Stimulated activated naive CD8-positive, alpha-beta T cell treated with anti-CD3 and anti-CD28 coated beads, Interleukin-15, Interleukin-2, amounts not matched to agents 100 U/mL and 50 U/mL, for 24 hours (primary cell): ENCODE results near the gene TCF25.
A peak's percentile ranks its signal among the peaks of the same experiment; 100 is the strongest.
"Not testable (repeated sequence)": the region's sequence is repeated elsewhere in the genome, so short reads cannot be mapped to it uniquely, and the experiment has no call there.

Experiments used
- ATAC-seq: fragments of 150-1000 bp; cut with Tn5 transposase; one replicate; pipeline ENCODE4 v1.10.0; 2021
- DNase-seq: peaks from one replicate; pipeline ENCODE4 v3.0.0; 2021

The TCF25 gene

DNA sequence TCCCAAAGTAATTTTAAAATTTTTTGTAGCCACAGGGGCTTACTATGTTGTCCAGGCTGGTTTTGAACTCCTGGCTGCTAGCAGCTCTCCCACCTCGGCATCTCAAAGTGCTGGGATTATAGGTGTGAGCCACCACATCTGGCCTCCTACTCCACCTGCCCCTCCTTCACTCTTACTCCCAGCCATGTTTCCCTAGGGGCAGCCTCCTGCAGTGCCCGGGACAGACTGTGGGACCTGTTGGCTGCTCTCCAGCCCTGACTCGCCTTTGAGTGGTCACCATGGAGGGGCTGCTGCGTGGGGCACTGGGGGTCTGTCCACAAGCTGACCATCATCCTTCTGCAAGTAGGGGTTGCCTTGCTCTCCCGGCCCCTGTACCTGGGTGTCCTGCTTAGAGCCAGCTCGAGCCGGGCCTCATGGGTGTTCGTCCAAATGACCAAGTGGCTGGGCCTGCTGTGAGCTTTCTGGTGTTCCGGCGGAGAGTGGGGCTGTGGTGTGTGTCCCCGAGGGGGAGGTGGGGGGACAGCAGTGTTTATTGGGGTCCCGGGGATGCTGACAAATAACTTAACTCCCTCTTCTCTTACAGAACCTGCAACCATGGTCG lies 28.6 kb upstream of the TCF25 start:
- no peak for DNase-seq
- no peak for ATAC-seq

GRCh38 chr16:89845417-89845816 lies 28.0 kb upstream of the TCF25 start:
- ATAC-seq: peak; percentile 51
- DNase-seq: peak; percentile 40

DNA sequence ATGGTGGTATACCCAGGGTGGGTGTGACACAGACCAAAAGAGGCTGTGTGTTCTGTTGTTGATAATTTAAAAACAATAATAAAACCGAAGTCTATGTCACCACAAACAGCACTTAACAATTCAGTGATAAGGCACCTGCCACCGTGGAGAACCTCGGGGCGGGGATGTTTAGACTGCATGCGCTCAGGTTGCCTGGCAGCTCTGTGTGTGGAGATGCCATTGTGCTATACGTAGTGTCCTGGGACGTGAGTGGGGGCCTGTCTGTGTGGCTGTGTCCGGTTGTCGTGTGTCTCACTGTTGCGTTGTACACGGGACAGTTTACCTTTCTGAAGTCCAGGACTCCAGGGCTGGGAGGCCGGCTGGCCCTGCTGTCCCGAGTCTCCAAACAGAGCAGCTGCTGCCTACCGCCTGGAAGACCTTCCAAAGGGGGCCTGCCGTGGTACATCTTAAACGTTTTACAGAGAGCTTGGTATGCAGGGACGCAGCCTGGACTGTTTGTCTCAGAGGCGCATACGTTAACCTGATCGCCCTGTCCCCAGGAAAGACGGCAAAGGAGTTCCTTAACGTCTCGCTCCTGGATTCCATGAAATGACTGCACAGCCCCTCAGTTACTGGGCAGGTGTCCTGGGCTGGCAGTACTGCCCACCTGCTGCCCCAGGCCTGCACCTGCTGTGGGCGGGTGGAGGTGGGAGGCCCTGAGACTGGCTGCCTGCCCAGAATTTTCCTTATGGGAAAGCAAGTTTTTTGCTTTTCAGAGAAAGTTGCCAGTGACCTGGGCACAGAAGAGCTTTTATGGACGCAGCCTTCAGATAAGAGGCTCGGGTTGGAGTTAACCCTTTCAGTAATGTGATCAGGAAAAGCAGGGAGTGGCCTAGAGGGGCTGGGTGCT lies 26.1 kb upstream of the TCF25 start:
- DNase-seq (no peak), ATAC-seq (no peak)

DNA sequence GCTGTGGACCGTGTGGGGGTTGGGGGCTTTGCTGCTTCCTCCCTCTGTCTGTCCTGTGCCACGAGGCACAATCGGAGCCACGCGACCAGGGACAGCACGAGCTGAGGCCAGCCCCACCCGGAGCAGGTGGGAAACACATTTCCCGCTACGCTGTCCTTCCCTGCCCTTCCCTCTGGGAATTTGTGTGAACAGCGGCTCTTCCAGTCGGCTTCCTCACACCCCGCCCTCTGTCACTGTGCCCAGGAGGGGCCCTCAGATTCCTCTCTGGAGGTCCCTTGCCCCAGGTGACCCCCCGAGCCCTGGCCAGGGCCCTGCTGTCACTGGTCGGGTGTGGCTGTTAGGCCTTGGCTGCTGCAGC lies 25.5 kb upstream of the TCF25 start:
- DNase-seq (no peak), ATAC-seq (no peak)

- DNase-seq (no peak), ATAC-seq (no peak)
Observed at GRCh38 chr16:89848974-89849373, 24.4 kb upstream of the TCF25 start.

GRCh38 chr16:89853306-89853993 lies 19.9 kb upstream of the TCF25 start:
- no peak for ATAC-seq
- no peak for DNase-seq

DNA sequence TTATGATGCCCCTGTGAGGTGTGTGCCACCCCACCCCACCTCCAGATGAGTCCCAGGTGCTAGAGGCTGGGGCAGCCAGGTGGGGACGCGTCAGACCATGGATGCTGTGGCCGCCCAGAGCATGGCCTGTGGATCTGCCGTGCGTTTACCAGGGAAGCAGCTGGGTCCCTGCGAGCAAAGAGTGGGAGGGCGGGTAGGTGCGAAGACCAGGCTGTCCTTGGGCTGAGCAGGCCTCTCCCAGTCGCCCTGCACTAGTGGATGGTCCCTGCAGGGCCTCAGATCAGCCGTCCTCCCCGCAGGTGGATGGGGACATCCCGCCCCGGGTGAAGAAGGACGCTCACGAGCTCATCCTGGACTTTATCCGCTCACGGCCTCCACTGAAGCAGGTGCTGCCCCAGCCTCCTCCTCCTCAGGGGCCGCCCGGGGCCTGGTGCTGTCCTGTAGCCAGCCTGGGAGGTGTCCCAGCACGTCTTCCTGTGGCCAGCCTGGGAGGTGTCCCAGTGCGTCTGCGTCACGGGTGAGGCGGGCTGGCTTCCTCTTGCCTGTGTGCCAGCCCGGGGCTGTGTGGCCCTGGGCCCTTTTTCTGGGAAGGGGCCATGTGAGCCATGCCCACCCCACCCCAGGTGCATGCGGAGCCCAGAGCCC lies 18.0 kb upstream of the TCF25 start:
- ATAC-seq (no peak), DNase-seq (no peak)

DNA sequence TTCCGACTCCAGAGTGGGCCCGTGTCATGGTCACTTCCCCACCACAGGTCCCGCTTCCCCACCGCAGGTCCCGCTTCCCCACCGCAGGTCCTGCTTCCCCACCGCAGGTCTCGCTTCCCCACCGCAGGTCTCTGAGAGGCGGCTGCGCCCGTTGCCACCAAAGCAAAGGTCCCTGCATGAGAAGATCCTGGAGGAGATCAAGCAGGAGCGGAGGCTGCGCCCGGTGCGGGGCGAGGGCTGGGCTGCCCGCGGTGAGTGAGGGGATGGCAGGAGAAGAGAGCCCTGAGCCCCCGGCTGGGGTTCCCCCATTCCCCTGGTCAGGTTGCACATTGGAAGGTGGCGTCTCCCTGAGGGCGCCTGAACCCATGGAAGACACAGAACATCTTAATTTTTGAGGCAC lies 17.4 kb upstream of the TCF25 start:
- ATAC-seq (no peak), DNase-seq (no peak)

GRCh38 chr16:89858973-89859614 lies 14.3 kb upstream of the TCF25 start:
- no peak for DNase-seq
- ATAC-seq: no peak

DNA sequence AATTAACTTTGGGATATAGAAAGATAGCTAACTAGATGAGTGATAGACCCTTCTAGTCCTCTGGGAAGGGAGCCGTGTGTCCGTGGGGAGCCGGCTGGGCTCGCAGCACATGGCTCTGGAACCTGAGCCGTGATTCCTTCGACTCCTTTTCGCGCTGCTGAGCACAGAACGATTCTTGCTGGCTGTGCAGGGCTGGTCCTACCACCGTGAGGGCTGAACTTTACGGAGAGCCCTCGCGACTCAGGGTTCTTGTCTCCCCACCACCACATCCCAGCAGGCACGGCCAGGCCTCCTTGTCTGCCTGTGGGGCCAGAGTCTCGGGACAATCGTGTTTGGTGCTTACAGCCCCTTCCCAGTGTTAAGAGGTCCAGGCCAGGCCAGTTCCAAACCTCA lies 13.8 kb upstream of the TCF25 start:
- no peak for DNase-seq
- ATAC-seq: no peak

DNA sequence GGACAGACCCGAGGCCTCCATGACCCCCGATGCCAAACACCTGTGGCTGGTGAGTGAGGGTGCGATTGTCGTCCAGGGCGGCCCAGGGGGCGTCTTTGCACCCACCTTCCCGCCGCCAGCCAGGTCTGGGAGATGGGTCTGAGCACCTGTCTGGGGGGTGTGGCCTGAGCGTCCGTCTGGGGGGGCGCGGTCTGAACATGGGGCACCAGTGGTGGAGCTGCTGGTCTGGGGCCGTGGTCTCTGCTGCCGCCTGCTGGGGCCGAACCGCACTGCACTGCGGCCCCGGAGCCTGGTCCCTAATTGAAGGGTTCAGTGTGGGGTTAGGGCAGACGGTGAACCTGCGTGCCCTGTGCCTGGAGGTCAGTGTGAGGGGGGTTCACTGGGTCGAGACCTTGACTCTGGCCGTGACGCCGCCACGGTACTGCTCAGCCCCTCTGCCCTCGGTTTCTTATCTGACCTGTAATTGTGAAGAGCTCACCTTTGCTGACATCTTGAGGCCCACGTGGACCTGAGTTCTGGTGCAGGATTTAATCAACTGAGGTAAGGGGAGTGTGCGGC lies 12.6 kb upstream of the TCF25 start:
- peak; percentile 84 for DNase-seq
- peak; percentile 87 for ATAC-seq

DNA sequence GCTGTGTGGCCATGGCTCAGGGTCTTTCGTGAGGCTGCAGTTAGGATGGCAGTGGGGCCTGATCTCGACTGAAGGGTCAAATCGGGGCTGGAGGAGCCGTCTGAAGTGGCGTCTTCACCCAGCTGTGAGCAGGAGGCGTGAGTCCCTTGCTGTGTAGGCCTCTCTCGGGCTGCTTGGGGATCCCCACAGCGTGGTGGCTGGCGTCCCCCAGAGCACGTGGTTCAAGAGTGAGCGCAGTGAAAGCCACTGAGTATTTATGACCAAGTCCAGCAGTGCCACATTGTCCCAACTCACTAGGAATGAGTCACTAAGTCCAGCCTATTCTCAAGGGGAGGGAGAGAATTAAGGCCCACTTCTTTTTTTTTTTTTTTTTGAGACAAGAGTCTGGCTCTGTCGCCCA lies 11.7 kb upstream of the TCF25 start:
- no peak for DNase-seq
- ATAC-seq: no peak

DNA sequence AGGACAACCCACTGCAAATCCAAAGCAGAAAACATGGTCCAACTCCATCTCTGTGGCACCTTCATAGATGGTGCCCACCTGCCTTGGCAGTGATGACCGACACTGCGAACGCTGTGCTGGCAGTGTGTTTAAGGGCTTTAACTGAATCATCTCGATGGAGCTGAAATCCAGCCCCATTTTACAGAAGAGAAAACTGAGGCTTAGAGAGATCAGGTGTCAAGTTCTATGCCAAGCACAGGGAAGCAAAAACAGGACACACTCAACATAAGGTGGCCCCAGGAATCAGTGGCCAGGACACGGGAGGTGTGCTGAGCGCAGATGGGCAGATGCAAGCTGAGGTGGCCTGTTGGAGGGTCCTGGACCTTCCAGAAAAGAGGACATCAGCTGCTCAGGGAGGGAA lies 10.7 kb upstream of the TCF25 start:
- ATAC-seq (no peak), DNase-seq (no peak)

GRCh38 chr16:89863741-89864526 lies 9.5 kb upstream of the TCF25 start:
- ATAC-seq (peak; percentile 24), DNase-seq (peak; percentile 39)

DNA sequence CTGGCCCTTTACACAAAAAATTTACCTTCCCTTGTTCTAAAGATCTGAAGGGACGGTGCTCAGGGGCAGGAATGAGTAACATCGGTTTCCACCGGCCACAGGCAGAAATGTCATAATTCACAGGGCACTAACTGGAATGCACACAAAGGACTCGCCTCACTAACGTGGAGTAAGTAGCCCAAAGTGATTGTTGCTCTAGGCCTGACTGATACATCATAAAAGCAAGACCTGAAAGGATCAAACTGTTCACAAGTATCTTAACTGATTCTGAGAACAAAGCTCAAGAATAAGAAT lies 8.9 kb upstream of the TCF25 start:
- DNase-seq (no peak), ATAC-seq (no peak)

- ATAC-seq: no peak
- no peak for DNase-seq
Observed at GRCh38 chr16:89867918-89868317, 5.5 kb upstream of the TCF25 start.

GRCh38 chr16:89869911-89870310 lies 3.5 kb upstream of the TCF25 start:
- ATAC-seq (no peak), DNase-seq (no peak)

DNA sequence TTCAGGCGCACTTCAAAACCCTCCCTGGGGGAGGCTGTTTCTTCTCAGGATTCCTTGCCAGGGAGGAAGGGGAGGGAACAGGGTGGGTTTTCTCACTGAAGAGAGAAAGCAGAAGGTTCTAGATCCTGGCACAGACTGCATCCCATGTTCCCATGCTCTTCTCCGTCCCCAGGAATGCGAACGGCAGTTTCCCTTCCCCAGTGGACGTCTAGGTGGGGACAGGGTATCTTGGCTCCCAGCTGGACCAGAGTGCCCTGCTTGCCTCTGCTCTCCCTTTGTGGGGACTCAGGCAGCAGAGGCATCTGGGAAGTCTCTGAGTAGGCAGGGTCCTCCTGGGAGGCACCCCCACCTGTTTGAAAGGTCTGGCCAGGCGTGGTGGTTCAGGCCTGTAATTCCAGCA lies 3.0 kb upstream of the TCF25 start:
- DNase-seq: no peak
- no peak for ATAC-seq

GRCh38 chr16:89871895-89872294 lies 1.5 kb upstream of the TCF25 start:
- ATAC-seq: no peak

DNA sequence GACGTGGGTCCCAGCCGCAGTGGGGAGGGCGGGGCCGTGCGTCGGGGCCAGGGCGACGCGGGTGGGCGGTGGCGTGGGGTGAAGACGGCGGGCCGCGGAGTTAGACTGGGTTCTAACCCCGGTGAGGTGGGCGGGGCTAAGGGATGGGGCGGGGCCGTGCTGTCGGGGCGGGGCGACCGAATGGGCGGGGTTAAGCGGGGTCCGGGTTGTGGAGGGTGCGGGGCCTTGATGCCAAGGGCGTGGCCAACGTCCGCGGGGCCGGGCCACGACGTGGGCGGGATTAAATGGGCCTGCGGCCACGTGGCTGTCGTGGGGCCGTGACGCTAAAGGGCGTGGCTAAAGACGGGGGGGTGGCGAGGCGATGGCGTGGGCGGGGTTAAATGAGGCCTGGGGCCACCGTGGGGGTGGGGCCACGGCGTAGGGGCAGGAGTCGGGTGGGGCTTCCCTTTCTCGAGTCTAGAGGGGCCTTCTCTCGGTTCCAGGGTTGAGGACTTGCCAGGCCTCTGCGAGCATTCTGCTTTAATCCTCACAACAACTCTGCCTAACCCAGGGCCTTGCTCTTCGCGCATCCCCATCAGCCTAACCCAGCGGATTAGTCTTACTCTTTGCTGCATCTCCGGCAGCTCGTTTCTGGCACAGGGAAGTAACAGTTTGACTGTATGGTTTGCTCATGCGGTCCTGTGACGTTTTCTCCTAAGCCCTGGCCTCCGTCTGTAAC lies 739 bp downstream of the TCF25 start:
- ATAC-seq: peak; percentile 81
- DNase-seq: peak; percentile 98

More at GRCh38 chr16:89871895-89872294, 1.5 kb upstream of the TCF25 start:
- DNase-seq: no peak

DNA sequence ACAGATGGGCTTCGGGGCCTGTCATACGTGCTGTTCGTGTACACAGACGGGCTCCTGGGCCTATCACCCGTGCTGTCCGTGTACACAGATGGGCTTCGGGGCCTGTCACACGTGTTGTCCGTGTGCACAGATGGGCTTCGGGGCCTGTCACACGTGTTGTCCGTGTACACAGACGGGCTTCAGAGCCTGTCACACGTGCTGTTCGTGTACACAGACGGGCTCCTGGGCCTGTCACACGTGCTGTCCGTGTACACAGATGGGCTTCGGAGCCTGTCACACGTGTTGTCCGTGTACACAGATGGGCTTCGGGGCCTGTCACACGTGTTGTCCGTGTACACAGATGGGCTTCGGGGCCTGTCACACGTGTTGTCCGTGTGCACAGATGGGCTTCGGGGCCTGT lies 5.7 kb downstream of the TCF25 start:
- ATAC-seq, DNase-seq: not testable (repeated sequence)
